ENCODE results near the gene POLA2.

DNA sequence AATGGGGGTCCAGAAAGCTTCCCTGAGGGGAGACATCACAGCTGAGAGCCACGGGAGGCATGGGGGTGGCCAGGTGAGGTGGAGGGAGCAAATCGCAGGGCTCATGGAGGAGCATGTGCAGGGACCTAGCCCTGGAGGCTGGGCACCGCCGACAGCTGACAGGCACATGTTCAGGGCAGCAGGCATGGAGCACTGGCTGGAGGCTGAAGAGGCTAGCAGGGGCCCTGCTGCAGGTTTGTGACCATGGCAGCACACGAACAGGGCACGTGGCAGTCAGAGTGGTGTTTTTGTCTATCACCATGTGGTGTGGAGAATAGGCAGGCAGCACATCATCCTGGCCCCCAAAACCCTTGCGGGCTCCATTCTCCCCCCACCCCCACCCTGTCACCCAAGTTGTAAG lies 42.9 kb downstream of the POLA2 start:
- TF ChIP-seq, protein P1, sequence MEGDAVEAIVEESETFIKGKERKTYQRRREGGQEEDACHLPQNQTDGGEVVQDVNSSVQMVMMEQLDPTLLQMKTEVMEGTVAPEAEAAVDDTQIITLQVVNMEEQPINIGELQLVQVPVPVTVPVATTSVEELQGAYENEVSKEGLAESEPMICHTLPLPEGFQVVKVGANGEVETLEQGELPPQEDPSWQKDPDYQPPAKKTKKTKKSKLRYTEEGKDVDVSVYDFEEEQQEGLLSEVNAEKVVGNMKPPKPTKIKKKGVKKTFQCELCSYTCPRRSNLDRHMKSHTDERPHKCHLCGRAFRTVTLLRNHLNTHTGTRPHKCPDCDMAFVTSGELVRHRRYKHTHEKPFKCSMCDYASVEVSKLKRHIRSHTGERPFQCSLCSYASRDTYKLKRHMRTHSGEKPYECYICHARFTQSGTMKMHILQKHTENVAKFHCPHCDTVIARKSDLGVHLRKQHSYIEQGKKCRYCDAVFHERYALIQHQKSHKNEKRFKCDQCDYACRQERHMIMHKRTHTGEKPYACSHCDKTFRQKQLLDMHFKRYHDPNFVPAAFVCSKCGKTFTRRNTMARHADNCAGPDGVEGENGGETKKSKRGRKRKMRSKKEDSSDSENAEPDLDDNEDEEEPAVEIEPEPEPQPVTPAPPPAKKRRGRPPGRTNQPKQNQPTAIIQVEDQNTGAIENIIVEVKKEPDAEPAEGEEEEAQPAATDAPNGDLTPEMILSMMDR (conservative IDR thresholded peaks at IDR 0.05 in 1 of 2, IDR thresholded peaks at IDR 0.05 in 1 of 2; ENCODE audit: low read depth in 1 of 2, low read length in 2 of 2), result no peak
- TF ChIP-seq EZH2 (IDR thresholded peaks at IDR 0.05; ENCODE audit: low read length, missing control alignments), result no peak
